H1 (cell line): ENCODE data around the gene FOXL1. TPM values are rescaled to one million over a fixed set of nuclear protein-coding genes. Genes with fewer than 3 reads are reported as not detected.

Experiments used
- CTCF ChIA-PET: fragments of 300-600 bp; sonication (Branson Sonifier 250); formaldehyde crosslinking; loops from one replicate; lab custom pipeline; 2021; ENCODE audit not compliant: partially characterized antibody; lab: Charles Lee
- POLR2A ChIA-PET: fragments of 300-600 bp; sonication (Branson Sonifier 250); formaldehyde crosslinking; loops from one replicate; lab custom pipeline; 2021; ENCODE audit warnings: inconsistent platforms; ENCODE audit not compliant: partially characterized antibody; lab: Charles Lee
- DNase-seq, 2 experiments: peaks; one replicate each; pipeline versions ENCODE4 v3.0.0 to v3.0.0-alpha.2; 2010 to 2022; ENCODE audit warnings: low spot score in 2 of 2, low read depth in 1 of 2, mixed read lengths in 1 of 2
- FAIRE-seq: peaks from 2 replicates; lab custom pipeline; 2011; peaks lifted over from hg19 to GRCh38; lab: Jason Lieb, UNC
- H2AFZ ChIP-seq: 2 replicates; pipeline ENCODE4 v1.8.1; 2012; ENCODE audit warnings: low read length, inconsistent platforms
- H2AK5ac ChIP-seq: 2 replicates; pipeline ENCODE4 v1.6.1; 2013; ENCODE audit warnings: low read depth, low read length
- H2BK120ac ChIP-seq: replicated peaks from 2 replicates; pipeline ENCODE3; 2013; ENCODE audit warnings: low read depth, low read length, inconsistent platforms
- H2BK12ac ChIP-seq: 2 replicates; pipeline ENCODE4 v1.6.1; 2013; ENCODE audit warnings: low read depth, low read length
- H2BK15ac ChIP-seq: 2 replicates; pipeline ENCODE4 v1.6.1; 2013; ENCODE audit warnings: low read length
- H2BK20ac ChIP-seq: 2 replicates; pipeline ENCODE4 v1.6.1; 2013; ENCODE audit warnings: low read length
- H2BK5ac ChIP-seq: 2 replicates; pipeline ENCODE4 v1.6.1; 2013; ENCODE audit warnings: low read depth, low read length
- H3K14ac ChIP-seq: 2 replicates; pipeline ENCODE4 v1.6.1; 2013; ENCODE audit warnings: inconsistent platforms; ENCODE audit not compliant: insufficient read length
- H3K18ac ChIP-seq: 2 replicates; pipeline ENCODE4 v1.6.1; 2013; ENCODE audit warnings: low read length; ENCODE audit errors: extremely low read depth
- H3K23ac ChIP-seq: 2 replicates; pipeline ENCODE4 v1.6.1; 2013; ENCODE audit warnings: inconsistent platforms; ENCODE audit not compliant: insufficient read length
- H3K23me2 ChIP-seq: 2 replicates; pipeline ENCODE4 v1.6.1; 2013; ENCODE audit warnings: low read depth, low read length
- H3K27ac ChIP-seq: 2 replicates; pipeline ENCODE4 v1.6.1; 2011; ENCODE audit warnings: low read depth, low read length, inconsistent platforms
- H3K27me3 ChIP-seq, 4 experiments: replicated peaks in 1 of 4; 1 replicate in 1 of 4; 2 replicates in 3 of 4; pipeline versions ENCODE4 v1.6.1 to v1.8.1; 2011 to 2013; ENCODE audit warnings: low read length in 3 of 4, mild to moderate bottlenecking in 3 of 4, inconsistent platforms in 2 of 4, mixed read lengths in 2 of 4, moderate library complexity in 1 of 4; ENCODE audit not compliant: control insufficient read depth in 3 of 4, insufficient read depth in 3 of 4; ENCODE audit errors: extremely low read depth in 1 of 4
- H3K36me3 ChIP-seq, 4 experiments: 2 replicates each; pipeline versions ENCODE4 v1.6.1 to v1.8.1; 2011 to 2013; ENCODE audit warnings: mild to moderate bottlenecking in 4 of 4, low read length in 3 of 4, moderate library complexity in 2 of 4, control low read depth in 1 of 4, inconsistent platforms in 1 of 4; ENCODE audit not compliant: insufficient read depth in 4 of 4, control insufficient read depth in 2 of 4
- H3K4ac ChIP-seq: replicated peaks from 2 replicates; pipeline ENCODE3; 2013; ENCODE audit warnings: low read length, low read depth, mixed read lengths, inconsistent platforms; ENCODE audit not compliant: insufficient read length
- H3K4me1 ChIP-seq, 4 experiments: replicated peaks in 1 of 4; 1 replicate in 1 of 4; 2 replicates in 3 of 4; pipeline versions ENCODE4 v1.6.1 to v1.8.1; 2011 to 2013; ENCODE audit warnings: low read length in 3 of 4, inconsistent platforms in 2 of 4, mixed read lengths in 1 of 4; ENCODE audit not compliant: insufficient read depth in 4 of 4, control insufficient read depth in 3 of 4
- H3K4me2 ChIP-seq, 2 experiments: 2 replicates each; pipeline versions ENCODE4 v1.6.1 to v1.8.1; 2011 to 2013; ENCODE audit warnings: low read depth in 2 of 2, low read length in 2 of 2, control low read depth in 1 of 2, inconsistent platforms in 1 of 2, mild to moderate bottlenecking in 1 of 2; ENCODE audit not compliant: insufficient read depth in 1 of 2
- H3K4me3 ChIP-seq, 4 experiments: fragments of 200-600, 300-600 bp in 1 of 4; sonication (generic), shearing (Covaris generic), sonication (Bioruptor Twin) in 1 of 4; 2 replicates each; pipeline versions ENCODE4 v1.5.1 to v1.8.1; 2011 to 2016; ENCODE audit warnings: low read length in 4 of 4, low read depth in 3 of 4, control low read depth in 2 of 4, inconsistent platforms in 2 of 4, mild to moderate bottlenecking in 2 of 4, mixed read lengths in 1 of 4, moderate library complexity in 1 of 4; ENCODE audit not compliant: insufficient read depth in 2 of 4; ENCODE audit errors: extremely low read depth in 1 of 4
- H3K56ac ChIP-seq: replicated peaks from 2 replicates; pipeline ENCODE3; 2013; ENCODE audit warnings: low read depth, mild to moderate bottlenecking, mixed read lengths, low read length, inconsistent platforms; ENCODE audit not compliant: insufficient read length
- H3K79me1 ChIP-seq: 2 replicates; pipeline ENCODE4 v1.6.1; 2013; ENCODE audit warnings: low read depth, low read length, control low read depth
- H3K79me2 ChIP-seq, 2 experiments: 2 replicates each; pipeline versions ENCODE4 v1.6.1 to v1.8.1; 2012 to 2013; ENCODE audit warnings: low read length in 2 of 2, mild to moderate bottlenecking in 2 of 2, inconsistent platforms in 1 of 2; ENCODE audit not compliant: insufficient read depth in 2 of 2, control insufficient read depth in 1 of 2
- H3K9ac ChIP-seq, 4 experiments: replicated peaks in 1 of 4; 1 replicate in 1 of 4; 2 replicates in 3 of 4; pipeline versions ENCODE4 v1.6.1 to v1.8.1; 2011 to 2013; ENCODE audit warnings: low read depth in 3 of 4, low read length in 3 of 4, control low read depth in 2 of 4, mild to moderate bottlenecking in 2 of 4, moderate library complexity in 2 of 4, inconsistent platforms in 1 of 4; ENCODE audit errors: extremely low read depth in 1 of 4
- H3K9me3 ChIP-seq, 2 experiments: 2 replicates each; pipeline versions ENCODE4 v1.6.1 to v1.8.1; 2012 to 2013; ENCODE audit warnings: mild to moderate bottlenecking in 2 of 2, moderate library complexity in 2 of 2, control low read depth in 1 of 2, inconsistent platforms in 1 of 2, low read depth in 1 of 2, low read length in 1 of 2, mixed read lengths in 1 of 2; ENCODE audit not compliant: insufficient read depth in 2 of 2
- H4K20me1 ChIP-seq, 2 experiments: replicated peaks in 1 of 2; 2 replicates each; pipeline versions ENCODE3 to v1.8.1; 2011 to 2013; ENCODE audit warnings: inconsistent platforms in 2 of 2, low read length in 2 of 2, mild to moderate bottlenecking in 1 of 2; ENCODE audit not compliant: insufficient read depth in 2 of 2, control insufficient read depth in 1 of 2
- H4K5ac ChIP-seq: 2 replicates; pipeline ENCODE4 v1.6.1; 2013; ENCODE audit warnings: low read length, low read depth, mixed read lengths, inconsistent platforms; ENCODE audit not compliant: insufficient read length
- H4K8ac ChIP-seq: 2 replicates; pipeline ENCODE4 v1.8.0; 2013; ENCODE audit warnings: mild to moderate bottlenecking, moderate library complexity, low read length, inconsistent platforms; ENCODE audit not compliant: insufficient read depth; ENCODE audit errors: extremely low read depth
- H4K91ac ChIP-seq: replicated peaks from 2 replicates; pipeline ENCODE3; 2013; ENCODE audit warnings: low read length, mixed read lengths, inconsistent platforms; ENCODE audit not compliant: insufficient read length
- HDAC6 ChIP-seq: IDR thresholded peaks from one replicate; pipeline ENCODE4 v1.7.1; 2012; ENCODE audit warnings: low read depth, mild to moderate bottlenecking, inconsistent platforms, low read length, moderate library complexity
- WGBS, 2 experiments: shearing (Covaris generic) in 1 of 2; methylation state at CpG; one replicate each; pipeline versions ENCODE4 v1.1.6 to v1.1.7; 2013 to 2015; ENCODE audit warnings: low lambda C conversion rate in 2 of 2, mixed read lengths in 2 of 2, inconsistent platforms in 1 of 2, low coverage in 1 of 2, missing lambda C conversion rate in 1 of 2; ENCODE audit not compliant: insufficient replicate concordance in 2 of 2, insufficient coverage in 1 of 2, insufficient read length in 1 of 2; ENCODE audit errors: extremely low coverage in 1 of 2, missing lambda C conversion rate in 1 of 2; 5-methylcytosine and 5-hydroxymethylcytosine counted together
- polyA plus RNA-seq, 7 experiments: library from polyadenylated mRNA; depleted of rRNA in 3 of 7; stranded (reverse) in 5 of 7; unstranded in 2 of 7; fragments of >200 nt in 5 of 7; fragments of 200-250 nt in 2 of 7; gene quantifications; 1 replicate in 5 of 7; 2 replicates in 1 of 7; 4 replicates in 1 of 7; pipeline versions ENCODE4 v1.2.1 to v1.2.3, GENCODE V29; 2011 to 2013; ENCODE audit warnings: missing spikeins in 2 of 7, mixed read lengths in 2 of 7
- total RNA-seq: library from RNA; stranded (reverse); fragmentation: NEBNext Ultra II Directional; extraction: Animal tissue kit (Norgen Biotek cat#: 25700); gene quantifications from 2 replicates; pipeline ENCODE4 v1.2.1, GENCODE V29; 2021

FOXL1 gene
- total and polyA plus RNA-seq, 2 of the 8 experiments (the other 6 are each of a cell fraction or from before 2014, with no cell fraction given), result 0.03 TPM; not detected in 1

- Histone ChIP-seq H3K79me2 (no peaks in the 10 kb centered on the region), H3K4ac (no peak overlapping the region), H3K79me1 (no peaks in the 10 kb centered on the region), H3K4me2 (no peak overlapping the region), H4K20me1 (peaks cover 2 to 8% of the 10 kb centered on the region in 2 experiments), H2BK20ac (no peak overlapping the region), H2AFZ (no peak overlapping the region), H3K27me3 (peaks cover 25 to 43% (median 36%) of the 10 kb centered on the region in 4 experiments; a peak in 6 of 7 replicates), H4K91ac (no peak overlapping the region), H2BK120ac (no peak overlapping the region), H3K14ac (no peak overlapping the region), H2BK15ac (no peak overlapping the region), H3K4me1 (peaks cover 3 to 9% (median 6%) of the 10 kb centered on the region in 4 experiments; a peak in 6 of 7 replicates), H3K23me2 (peaks cover 2% of the 10 kb centered on the region; the same call in 1 of the 2 replicates), H2BK5ac (no peak overlapping the region), H3K27ac (no peak overlapping the region), H4K8ac (no peak overlapping the region), H3K4me3 (no peak overlapping the region), H3K56ac (no peak overlapping the region), H3K23ac (no peak overlapping the region), H3K18ac (no peak overlapping the region), H2BK12ac (no peak overlapping the region), H3K9ac (no peak overlapping the region), H2AK5ac (no peak overlapping the region), H3K9me3 (no peaks in the 10 kb centered on the region; a peak in 1 of 4 replicates)
- ChIA-PET POLR2A (no interaction called here), CTCF (interaction anchor here (0.9 to 3.4 kb wide), 9 partner anchors 8 to 717 kb away, joined by 3 to 52 read pairs (median 4); partner anchors contain the start of genes FOXL1 and MTHFSD)
- FAIRE-seq (no peak), DNase-seq (no peak)
- TF ChIP-seq HDAC6, result no peak
- TF ChIP-seq, all 59 proteins: peak for 0
- Histone ChIP-seq H3K36me3 (peaks cover 0 to 3% (median 0%) of the 10 kb centered on the region in 4 experiments; a peak in 1 of 8 replicates), H4K5ac (no peak overlapping the region)
- WGBS, 2 experiments, result 79% methylated on average over 5 of the region's 6 CpGs; no CpG with 5 or more reads in 1 of the 2 experiments
Measured at GRCh38 chr16:86562356-86562755, 16.0 kb upstream of the FOXL1 start.
